ENCODE data around the gene CDIP1.

GRCh38 chr16:4510131-4510530 is 28.4 kb downstream of the CDIP1 start:
- TF ChIP-seq CTCF (IDR thresholded peaks at IDR 0.05) (no peak), POLR2A (IDR thresholded peaks at IDR 0.05) (no peak)

All from prostate gland (tissue), 2 donors.